H9 (cell line): ENCODE data around the gene TSC1. TPM values are rescaled to one million over a fixed set of nuclear protein-coding genes. Genes with fewer than 3 reads are reported as not detected.

Experiments used
- DNase-seq: peaks from one replicate; pipeline ENCODE4 v3.0.0-alpha.2; 2017
- H2AFZ ChIP-seq: one replicate; pipeline ENCODE4 v1.6.1; 2013; ENCODE audit warnings: mild to moderate bottlenecking, low read length, control low read depth, moderate library complexity
- H2AK5ac ChIP-seq: 2 replicates; pipeline ENCODE4 v1.6.1; 2013; ENCODE audit warnings: low read length, control low read depth, mixed read lengths; ENCODE audit not compliant: insufficient read length
- H2BK120ac ChIP-seq: one replicate; pipeline ENCODE4 v1.6.1; 2013; ENCODE audit warnings: low read depth, mild to moderate bottlenecking, low read length, control low read depth, inconsistent platforms; ENCODE audit not compliant: poor library complexity, severe bottlenecking
- H2BK12ac ChIP-seq: 2 replicates; pipeline ENCODE4 v1.6.1; 2013; ENCODE audit warnings: low read length, control low read depth, mixed read lengths, low read depth; ENCODE audit not compliant: insufficient read length
- H2BK15ac ChIP-seq: 2 replicates; pipeline ENCODE4 v1.6.1; 2013; ENCODE audit warnings: low read depth, low read length, control low read depth
- H2BK20ac ChIP-seq: one replicate; pipeline ENCODE4 v1.6.1; 2013; ENCODE audit warnings: low read depth, mild to moderate bottlenecking, low read length, control low read depth, inconsistent platforms; ENCODE audit not compliant: poor library complexity, severe bottlenecking
- H2BK5ac ChIP-seq: 2 replicates; pipeline ENCODE4 v1.6.1; 2013; ENCODE audit warnings: low read length, control low read depth, mixed read lengths; ENCODE audit not compliant: insufficient read length
- H3K14ac ChIP-seq: 2 replicates; pipeline ENCODE4 v1.6.1; 2013; ENCODE audit warnings: low read length, control low read depth; ENCODE audit not compliant: insufficient read depth
- H3K18ac ChIP-seq: 2 replicates; pipeline ENCODE4 v1.6.1; 2013; ENCODE audit warnings: low read depth, mild to moderate bottlenecking, mixed read lengths, low read length, control low read depth; ENCODE audit not compliant: insufficient read length
- H3K23ac ChIP-seq: 2 replicates; pipeline ENCODE4 v1.6.1; 2013; ENCODE audit warnings: low read length, control low read depth, mixed read lengths, low read depth; ENCODE audit not compliant: insufficient read length
- H3K23me2 ChIP-seq: 2 replicates; pipeline ENCODE4 v1.6.1; 2013; ENCODE audit warnings: low read depth, mild to moderate bottlenecking, mixed read lengths, low read length, control low read depth; ENCODE audit not compliant: insufficient read length, poor library complexity, severe bottlenecking
- H3K27ac ChIP-seq: 2 replicates; pipeline ENCODE4 v1.5.1; 2013; ENCODE audit warnings: low read length, control low read depth, mixed read lengths, low read depth; ENCODE audit not compliant: insufficient read length
- H3K27me3 ChIP-seq: 2 replicates; pipeline ENCODE4 v1.6.1; 2013; ENCODE audit warnings: low read length, control low read depth, inconsistent platforms; ENCODE audit not compliant: insufficient read depth
- H3K4ac ChIP-seq: 2 replicates; pipeline ENCODE4 v1.6.1; 2013; ENCODE audit warnings: low read depth, mild to moderate bottlenecking, control low read depth, inconsistent platforms, low read length, moderate library complexity
- H3K4me1 ChIP-seq: 2 replicates; pipeline ENCODE4 v1.6.1; 2013; ENCODE audit warnings: low read length, control low read depth, inconsistent platforms; ENCODE audit not compliant: insufficient read depth
- H3K4me2 ChIP-seq: 2 replicates; pipeline ENCODE4 v1.6.1; 2013; ENCODE audit warnings: low read length, control low read depth, mixed read lengths; ENCODE audit not compliant: insufficient read length, insufficient read depth
- H3K56ac ChIP-seq: 2 replicates; pipeline ENCODE4 v1.6.1; 2013; ENCODE audit warnings: low read depth, mild to moderate bottlenecking, mixed read lengths, low read length, control low read depth; ENCODE audit not compliant: insufficient read length
- H3K79me1 ChIP-seq: 2 replicates; pipeline ENCODE4 v1.6.1; 2013; ENCODE audit warnings: low read depth, mild to moderate bottlenecking, moderate library complexity, low read length, control low read depth, inconsistent platforms; ENCODE audit not compliant: insufficient read depth, poor library complexity, severe bottlenecking
- H3K79me2 ChIP-seq: 2 replicates; pipeline ENCODE4 v1.6.1; 2013; ENCODE audit warnings: low read length, control low read depth, inconsistent platforms; ENCODE audit not compliant: insufficient read depth
- H3K9ac ChIP-seq: 2 replicates; pipeline ENCODE4 v1.6.1; 2013; ENCODE audit warnings: low read length, control low read depth, mixed read lengths; ENCODE audit not compliant: insufficient read length; ENCODE audit errors: extremely low read depth
- H3K9me3 ChIP-seq: one replicate; pipeline ENCODE4 v1.6.1; 2013; ENCODE audit warnings: low read depth, low read length, inconsistent platforms; ENCODE audit not compliant: control insufficient read depth
- H3T11ph ChIP-seq: one replicate; pipeline ENCODE4 v1.6.1; 2013; ENCODE audit warnings: mild to moderate bottlenecking, low read length, control low read depth, inconsistent platforms
- H4K20me1 ChIP-seq: one replicate; pipeline ENCODE4 v1.6.1; 2013; ENCODE audit not compliant: control insufficient read depth, insufficient read length, insufficient read depth
- H4K5ac ChIP-seq: 2 replicates; pipeline ENCODE4 v1.6.1; 2013; ENCODE audit warnings: low read depth, mild to moderate bottlenecking, mixed read lengths, low read length, control low read depth; ENCODE audit not compliant: insufficient read length
- H4K8ac ChIP-seq: replicated peaks from 2 replicates; pipeline ENCODE4 v1.6.1; 2013; ENCODE audit warnings: low read length, control low read depth, mixed read lengths, low read depth; ENCODE audit not compliant: insufficient read length
- H4K91ac ChIP-seq: 2 replicates; pipeline ENCODE4 v1.6.1; 2013; ENCODE audit warnings: low read depth, mild to moderate bottlenecking, moderate library complexity, mixed read lengths, low read length, control low read depth; ENCODE audit not compliant: insufficient read length
- H3K27ac Mint-ChIP-seq, 3 experiments: 2 replicates in 2 of 3; 3 replicates in 1 of 3; pipeline ENCODE4 v1.8.0; 2020 to 2021; ENCODE audit warnings: mixed read lengths in 3 of 3, mild to moderate bottlenecking in 1 of 3, moderate library complexity in 1 of 3
- H3K27me3 Mint-ChIP-seq: 2 replicates; pipeline ENCODE4 v1.8.0; 2021; ENCODE audit warnings: low read depth, mild to moderate bottlenecking, moderate library complexity, mixed read lengths
- H3K36me3 Mint-ChIP-seq, 3 experiments: 2 replicates in 2 of 3; 3 replicates in 1 of 3; pipeline ENCODE4 v1.8.0; 2020 to 2021; ENCODE audit warnings: low read depth in 3 of 3, mixed read lengths in 3 of 3; ENCODE audit not compliant: insufficient read depth in 1 of 3
- H3K4me1 Mint-ChIP-seq, 2 experiments: 2 replicates each; pipeline ENCODE4 v1.8.0; 2020; ENCODE audit warnings: mixed read lengths in 2 of 2
- H3K4me3 Mint-ChIP-seq, 2 experiments: 2 replicates in 1 of 2; 3 replicates in 1 of 2; pipeline ENCODE4 v1.8.0; 2020 to 2021; ENCODE audit warnings: mild to moderate bottlenecking in 2 of 2, mixed read lengths in 2 of 2, moderate library complexity in 1 of 2
- H3K9me3 Mint-ChIP-seq, 2 experiments: 2 replicates in 1 of 2; 3 replicates in 1 of 2; pipeline ENCODE4 v1.8.0; 2020; ENCODE audit warnings: mild to moderate bottlenecking in 2 of 2, mixed read lengths in 2 of 2, moderate library complexity in 1 of 2
- WGBS: extraction: QIAGEN DNeasy Blood & Tissue Kit; methylation state at CpG from one replicate; pipeline ENCODE4 v1.1.7; 2013; ENCODE audit warnings: missing lambda C conversion rate, low lambda C conversion rate, mixed read lengths; ENCODE audit not compliant: insufficient read length; ENCODE audit errors: extremely low coverage; 5-methylcytosine and 5-hydroxymethylcytosine counted together
- total RNA-seq: library from RNA; stranded (reverse); gene quantifications from 2 replicates; pipeline ENCODE4 v1.2.1, GENCODE V29; 2021
- TF ChIP-seq, protein P1 (sequence below): fragments of 200-600 bp; sonication (generic); conservative IDR thresholded peaks from 3 replicates; pipeline ENCODE4 v1.8.0; 2021; ENCODE audit warnings: antibody characterized with exemption, mild to moderate bottlenecking

TSC1 gene
- total RNA-seq, 1 experiment from 2014 or later = 32.7 TPM

- Histone ChIP-seq H2AFZ (no peak overlapping the region), H3K4me2 (no peak overlapping the region), H3T11ph (no peak overlapping the region), H2BK15ac (no peak overlapping the region), H3K4ac (no peak overlapping the region), H2AK5ac (no peak overlapping the region), H4K8ac (no peak overlapping the region), H2BK12ac (no peak overlapping the region), H3K79me2 (no peaks in the 10 kb centered on the region), H2BK5ac (no peak overlapping the region), H3K23me2 (no peaks in the 10 kb centered on the region), H3K9ac (no peak overlapping the region), H3K4me1 (no peaks in the 10 kb centered on the region), H4K91ac (no peak overlapping the region), H2BK120ac (no peak overlapping the region), H3K9me3 (no peaks in the 10 kb centered on the region), H3K18ac (no peak overlapping the region), H3K23ac (no peak overlapping the region), H3K79me1 (no peaks in the 10 kb centered on the region), H4K20me1 (no peaks in the 10 kb centered on the region), H4K5ac (no peak overlapping the region), H3K27me3 (no peaks in the 10 kb centered on the region), H3K56ac (no peak overlapping the region), H3K14ac (no peak overlapping the region), H3K27ac (no peak overlapping the region), H2BK20ac (no peak overlapping the region)
- Mint-ChIP-seq H3K9me3 (peaks cover 0 to 6% of the 10 kb centered on the region in 2 experiments; a peak in 3 of 5 replicates), H3K4me3 (no peak overlapping the region), H3K27ac (no peak overlapping the region), H3K4me1 (peaks cover 0 to 3% of the 10 kb centered on the region in 2 experiments; a peak in 1 of 4 replicates), H3K36me3 (no peaks in the 10 kb centered on the region), H3K27me3 (peaks cover 50% of the 10 kb centered on the region)
- no peak for DNase-seq
- WGBS = no CpG with 5 or more reads among the region's 14 CpGs
- TF ChIP-seq, protein P1, sequence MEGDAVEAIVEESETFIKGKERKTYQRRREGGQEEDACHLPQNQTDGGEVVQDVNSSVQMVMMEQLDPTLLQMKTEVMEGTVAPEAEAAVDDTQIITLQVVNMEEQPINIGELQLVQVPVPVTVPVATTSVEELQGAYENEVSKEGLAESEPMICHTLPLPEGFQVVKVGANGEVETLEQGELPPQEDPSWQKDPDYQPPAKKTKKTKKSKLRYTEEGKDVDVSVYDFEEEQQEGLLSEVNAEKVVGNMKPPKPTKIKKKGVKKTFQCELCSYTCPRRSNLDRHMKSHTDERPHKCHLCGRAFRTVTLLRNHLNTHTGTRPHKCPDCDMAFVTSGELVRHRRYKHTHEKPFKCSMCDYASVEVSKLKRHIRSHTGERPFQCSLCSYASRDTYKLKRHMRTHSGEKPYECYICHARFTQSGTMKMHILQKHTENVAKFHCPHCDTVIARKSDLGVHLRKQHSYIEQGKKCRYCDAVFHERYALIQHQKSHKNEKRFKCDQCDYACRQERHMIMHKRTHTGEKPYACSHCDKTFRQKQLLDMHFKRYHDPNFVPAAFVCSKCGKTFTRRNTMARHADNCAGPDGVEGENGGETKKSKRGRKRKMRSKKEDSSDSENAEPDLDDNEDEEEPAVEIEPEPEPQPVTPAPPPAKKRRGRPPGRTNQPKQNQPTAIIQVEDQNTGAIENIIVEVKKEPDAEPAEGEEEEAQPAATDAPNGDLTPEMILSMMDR = no peak
These were observed 44.0 kb upstream of the TSC1 start for GRCh38 chr9:132988244-132989013.
